HCT116 (cell line): Measurements from ENCODE around the gene MYBPC1. TPM values are rescaled to one million over a fixed set of nuclear protein-coding genes. Genes with fewer than 3 reads are reported as not detected.

Source experiments
- ATAC-seq: fragments of 200-7000 bp; cut with Tn5 transposase; 2 replicates; pipeline ENCODE4 v1.9.1; 2020; ENCODE audit warnings: mild to moderate bottlenecking, moderate library complexity
- BruUV-seq: library from RNA; stranded (reverse); fragments of 400-500 nt; replicated peaks from 2 replicates; lab custom pipeline; 2021; lab: Mats Ljungman, UMichigan
- CTCF ChIA-PET: fragments of 300-600 bp; sonication (Branson Sonifier 250); formaldehyde crosslinking; loops from one replicate; lab custom pipeline; 2021; ENCODE audit warnings: antibody characterized with exemption; lab: Charles Lee
- POLR2A ChIA-PET: fragments of 300-600, 350-600 bp; sonication (Branson Sonifier 250); formaldehyde crosslinking; loops from one replicate; lab custom pipeline; 2021; ENCODE audit warnings: antibody characterized with exemption; lab: Charles Lee
- RAD21 ChIA-PET, 2 experiments: fragments of 300-600 bp; sonication (Branson Sonifier 250); formaldehyde crosslinking; loops; one replicate each; lab custom pipeline; 2023; ENCODE audit warnings: low total read pairs in 2 of 2; ENCODE audit not compliant: uncharacterized antibody in 2 of 2, unreplicated experiment in 2 of 2, low non-redundant PET in 1 of 2; lab: Charles Lee
- DNase-seq: peaks from one replicate; pipeline ENCODE4 v3.0.0-alpha.2; 2010; ENCODE audit warnings: low read depth, low spot score
- H2AFZ ChIP-seq: fragments of 200-600 bp; shearing (Covaris generic), sonication (generic); 2 replicates; pipeline ENCODE4 v1.6.1; 2017; ENCODE audit warnings: low read depth, mixed run types, mixed read lengths, antibody characterized with exemption, low read length; ENCODE audit not compliant: poor library complexity, severe bottlenecking
- H3K27ac ChIP-seq: 2 replicates; pipeline ENCODE4 v1.5.1; 2012; ENCODE audit warnings: low read depth, low read length
- H3K27me3 ChIP-seq: fragments of 200-600 bp; sonication (generic); 2 replicates; pipeline ENCODE4 v1.6.1; 2016; ENCODE audit warnings: mixed run types, low read length, mixed read lengths; ENCODE audit not compliant: insufficient read depth
- H3K36me3 ChIP-seq, 2 experiments: fragments of 200-500 bp in 1 of 2; fragments of 200-600 bp in 1 of 2; sonication (Bioruptor generic) in 1 of 2; sonication (generic) in 1 of 2; 2 replicates each; pipeline versions ENCODE4 v1.5.1 to v1.6.1; 2014 to 2016; ENCODE audit warnings: low read length in 2 of 2, inconsistent platforms in 1 of 2, mixed read lengths in 1 of 2, mixed run types in 1 of 2; ENCODE audit not compliant: insufficient read depth in 2 of 2, control insufficient read depth in 1 of 2
- H3K4me1 ChIP-seq, 2 experiments: fragments of 200-600 bp in 1 of 2; sonication (generic) in 1 of 2; 2 replicates each; pipeline versions ENCODE4 v1.5.1 to v1.6.1; 2012 to 2017; ENCODE audit warnings: low read length in 2 of 2, inconsistent platforms in 1 of 2, mild to moderate bottlenecking in 1 of 2, mixed read lengths in 1 of 2, mixed run types in 1 of 2, moderate library complexity in 1 of 2; ENCODE audit not compliant: insufficient read depth in 2 of 2, control insufficient read depth in 1 of 2
- H3K4me2 ChIP-seq: fragments of 200-600 bp; sonication (generic); 2 replicates; pipeline ENCODE4 v1.6.1; 2017; ENCODE audit warnings: mixed run types, low read length, mixed read lengths
- H3K4me3 ChIP-seq, 2 experiments: fragments of 200-600 bp in 1 of 2; sonication (generic) in 1 of 2; replicated peaks in 1 of 2; 2 replicates each; pipeline ENCODE4 v1.5.1; 2011 to 2016; ENCODE audit warnings: low read length in 2 of 2, control low read depth in 1 of 2, low read depth in 1 of 2, mild to moderate bottlenecking in 1 of 2, mixed read lengths in 1 of 2, mixed run types in 1 of 2
- H3K79me2 ChIP-seq: fragments of 200-600 bp; sonication (generic); 2 replicates; pipeline ENCODE4 v1.6.1; 2017; ENCODE audit warnings: mild to moderate bottlenecking, mixed run types, low read length, moderate library complexity, mixed read lengths; ENCODE audit not compliant: insufficient read depth
- H3K9ac ChIP-seq: fragments of 200-600 bp; sonication (generic); 2 replicates; pipeline ENCODE4 v1.6.1; 2016; ENCODE audit warnings: low read length, mixed read lengths
- H3K9me2 ChIP-seq: fragments of 200-600 bp; sonication (generic), shearing (Covaris generic); 2 replicates; pipeline ENCODE4 v1.6.1; 2017; ENCODE audit warnings: mixed run types, mild to moderate bottlenecking, moderate library complexity; ENCODE audit not compliant: insufficient read depth
- H3K9me3 ChIP-seq, 2 experiments: fragments of 200-500 bp in 1 of 2; fragments of 200-600 bp in 1 of 2; sonication (Bioruptor generic) in 1 of 2; sonication (generic) in 1 of 2; 2 replicates each; pipeline ENCODE4 v1.6.1; 2014 to 2017; ENCODE audit warnings: low read length in 2 of 2, mixed read lengths in 2 of 2, inconsistent platforms in 1 of 2, low read depth in 1 of 2, mild to moderate bottlenecking in 1 of 2, mixed run types in 1 of 2, moderate library complexity in 1 of 2; ENCODE audit not compliant: control insufficient read depth in 1 of 2, insufficient read depth in 1 of 2
- H4K20me1 ChIP-seq: fragments of 200-600 bp; sonication (generic), shearing (Covaris generic); 2 replicates; pipeline ENCODE4 v1.6.1; 2017; ENCODE audit warnings: mixed run types, mild to moderate bottlenecking, moderate library complexity; ENCODE audit not compliant: insufficient read depth
- FOSL1 ChIP-seq: IDR thresholded peaks from 2 replicates; pipeline ENCODE4 v1.6.1; 2012; ENCODE audit warnings: low read depth
- POLR2AphosphoS5 ChIP-seq: IDR thresholded peaks from 2 replicates; pipeline ENCODE4 v1.6.1; 2011; ENCODE audit warnings: mild to moderate bottlenecking, low read depth, low read length, moderate library complexity
- intact Hi-C: fragments of 100-400 bp; cut with micrococcal nuclease; formaldehyde crosslinking; loops from 2 replicates; pipeline ENCODE4 v1.10.0; 2022
- total RNA-seq: library from RNA; stranded (reverse); gene quantifications from one replicate; pipeline ENCODE4 v1.2.1, GENCODE V29; 2021; ENCODE audit not compliant: unreplicated experiment
- TF ChIP-seq, protein P1 (sequence below): IDR thresholded peaks from 2 replicates; pipeline ENCODE4 v1.6.1; 2011; ENCODE audit warnings: mild to moderate bottlenecking, low read length, moderate library complexity; ENCODE audit not compliant: insufficient replicate concordance; ENCODE audit errors: extremely low read depth

The MYBPC1 gene
- total RNA-seq, 1 experiment from 2014 or later = not detected

DNA sequence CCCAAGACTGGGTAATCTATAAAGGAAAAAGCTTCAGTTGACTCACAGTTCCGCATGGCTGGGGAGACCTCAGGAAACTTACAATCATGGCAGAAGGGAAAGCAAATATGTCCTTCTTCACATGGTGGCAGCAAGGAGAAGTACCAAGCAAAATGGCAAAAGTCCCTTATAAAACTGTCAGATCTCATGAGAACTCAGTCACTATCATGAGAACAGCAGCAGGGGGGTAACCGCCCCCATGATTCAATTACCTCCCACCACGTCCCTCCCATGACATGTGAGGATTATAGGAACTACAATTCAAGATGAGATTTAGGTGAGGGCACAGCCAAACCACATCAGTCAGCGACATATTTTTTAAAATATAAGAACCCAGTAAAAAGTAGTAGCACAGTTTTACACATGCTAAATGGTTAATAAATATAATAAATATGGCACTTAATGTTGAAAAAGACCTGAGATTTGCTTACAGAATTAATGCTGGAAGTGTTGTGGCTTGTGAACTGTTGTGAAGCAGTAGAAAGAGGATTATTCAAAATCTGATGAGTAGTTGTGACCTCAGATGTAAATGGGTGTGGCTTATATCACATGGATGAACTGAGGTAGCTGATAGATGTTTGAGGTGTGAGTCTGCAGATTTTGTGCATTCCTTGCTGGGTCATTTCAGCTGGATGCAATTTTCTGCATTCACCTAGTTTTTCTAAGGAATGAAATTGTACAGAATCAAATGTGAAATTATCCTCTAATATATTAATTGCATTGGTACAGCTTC is 55.8 kb downstream of the MYBPC1 start:
- intact Hi-C loops = no loop called here
- DNase-seq = no peak
- BruUV-seq = no TSS peak
- Histone ChIP-seq H3K9me2 (no peaks in the 10 kb centered on the region), H3K79me2 (no peaks in the 10 kb centered on the region), H4K20me1 (no peaks in the 10 kb centered on the region), H3K36me3 (no peaks in the 10 kb centered on the region), H3K9ac (no peak overlapping the region), H3K4me2 (no peak overlapping the region), H3K4me3 (no peak overlapping the region), H3K4me1 (no peaks in the 10 kb centered on the region), H3K27me3 (no peaks in the 10 kb centered on the region), H3K9me3 (no peaks in the 10 kb centered on the region), H2AFZ (no peak overlapping the region)
- ATAC-seq = no peak
- RAD21 ChIA-PET = no interaction called here
- POLR2A ChIA-PET = no interaction called here
- CTCF ChIA-PET = no interaction called here
- no peak for TF ChIP-seq FOSL1
- TF ChIP-seq, all 23 proteins: peak for 0
- H3K27ac ChIP-seq = no peak overlapping the region

DNA sequence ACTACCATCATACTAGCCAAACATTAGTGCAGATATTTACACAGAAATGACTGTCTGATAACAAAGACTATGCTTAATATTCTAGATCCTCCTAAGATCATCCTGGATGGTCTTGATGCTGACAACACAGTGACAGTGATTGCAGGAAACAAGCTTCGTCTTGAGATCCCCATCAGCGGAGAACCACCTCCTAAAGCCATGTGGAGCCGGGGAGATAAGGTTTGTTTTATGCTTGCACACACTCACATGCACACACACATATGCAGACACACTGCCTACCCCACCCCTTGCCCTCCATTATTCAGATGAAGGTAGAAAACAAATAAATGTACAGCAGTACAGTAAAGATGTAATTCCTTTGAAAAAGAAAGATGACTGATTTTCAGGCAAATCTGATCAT is 58.3 kb downstream of the MYBPC1 start:
- Histone ChIP-seq H4K20me1 (no peaks in the 10 kb centered on the region), H3K9me3 (no peaks in the 10 kb centered on the region), H3K4me3 (no peak overlapping the region), H3K27me3 (no peaks in the 10 kb centered on the region), H3K79me2 (no peaks in the 10 kb centered on the region), H3K36me3 (no peaks in the 10 kb centered on the region), H3K9me2 (no peaks in the 10 kb centered on the region), H3K4me1 (no peaks in the 10 kb centered on the region), H2AFZ (no peak overlapping the region), H3K27ac (no peak overlapping the region), H3K9ac (no peak overlapping the region), H3K4me2 (no peak overlapping the region)
- CTCF ChIA-PET = no interaction called here
- DNase-seq = no peak
- POLR2A ChIA-PET = no interaction called here
- TF ChIP-seq POLR2AphosphoS5 (no peak), FOSL1 (no peak)
- TF ChIP-seq, protein P1, sequence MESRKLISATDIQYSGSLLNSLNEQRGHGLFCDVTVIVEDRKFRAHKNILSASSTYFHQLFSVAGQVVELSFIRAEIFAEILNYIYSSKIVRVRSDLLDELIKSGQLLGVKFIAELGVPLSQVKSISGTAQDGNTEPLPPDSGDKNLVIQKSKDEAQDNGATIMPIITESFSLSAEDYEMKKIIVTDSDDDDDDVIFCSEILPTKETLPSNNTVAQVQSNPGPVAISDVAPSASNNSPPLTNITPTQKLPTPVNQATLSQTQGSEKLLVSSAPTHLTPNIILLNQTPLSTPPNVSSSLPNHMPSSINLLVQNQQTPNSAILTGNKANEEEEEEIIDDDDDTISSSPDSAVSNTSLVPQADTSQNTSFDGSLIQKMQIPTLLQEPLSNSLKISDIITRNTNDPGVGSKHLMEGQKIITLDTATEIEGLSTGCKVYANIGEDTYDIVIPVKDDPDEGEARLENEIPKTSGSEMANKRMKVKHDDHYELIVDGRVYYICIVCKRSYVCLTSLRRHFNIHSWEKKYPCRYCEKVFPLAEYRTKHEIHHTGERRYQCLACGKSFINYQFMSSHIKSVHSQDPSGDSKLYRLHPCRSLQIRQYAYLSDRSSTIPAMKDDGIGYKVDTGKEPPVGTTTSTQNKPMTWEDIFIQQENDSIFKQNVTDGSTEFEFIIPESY = no peak
- ATAC-seq = no peak
- BruUV-seq = no TSS peak
- RAD21 ChIA-PET = no interaction called here
- intact Hi-C loops = no loop called here
